HCT116 (cell line): ENCODE measurements around the gene RNF130.

ENCODE experiments used
- CTCF ChIP-seq, 3 experiments: fragments of 200-600 bp in 1 of 3; sonication (generic) in 1 of 3; IDR thresholded peaks in 2 of 3; conservative IDR thresholded peaks in 1 of 3; 2 replicates each; pipeline ENCODE4 v1.5.1; 2012 to 2017; ENCODE audit warnings: low read depth in 2 of 3, low read length in 2 of 3, antibody characterized with exemption in 1 of 3, borderline replicate concordance in 1 of 3, control low read depth in 1 of 3, mild to moderate bottlenecking in 1 of 3, mixed read lengths in 1 of 3, mixed run types in 1 of 3, moderate library complexity in 1 of 3; ENCODE audit not compliant: insufficient read depth in 1 of 3
- EGR1 ChIP-seq: IDR thresholded peaks from 2 replicates; pipeline ENCODE4 v1.6.1; 2012; ENCODE audit warnings: low read depth
- EZH2 ChIP-seq: fragments of 200-600 bp; sonication (generic); IDR thresholded peaks from 2 replicates; pipeline ENCODE4 v1.6.1; 2017; ENCODE audit warnings: antibody characterized with exemption, mixed run types
- EZH2phosphoT487 ChIP-seq: fragments of 200-600 bp; IDR thresholded peaks from 2 replicates; pipeline ENCODE4 v1.6.1; 2018; ENCODE audit warnings: antibody characterized with exemption, borderline replicate concordance
- FOSL1 ChIP-seq: IDR thresholded peaks from 2 replicates; pipeline ENCODE4 v1.6.1; 2012; ENCODE audit warnings: low read depth
- POLR2A ChIP-seq: IDR thresholded peaks from 2 replicates; pipeline ENCODE4 v1.7.0; 2011; ENCODE audit warnings: borderline replicate concordance; ENCODE audit not compliant: insufficient read depth, insufficient read length; ENCODE audit errors: extremely low read depth
- POLR2AphosphoS5 ChIP-seq: IDR thresholded peaks from 2 replicates; pipeline ENCODE4 v1.6.1; 2011; ENCODE audit warnings: mild to moderate bottlenecking, low read depth, low read length, moderate library complexity
- SIN3A ChIP-seq: IDR thresholded peaks from 2 replicates; pipeline ENCODE4 v1.6.1; 2012; ENCODE audit warnings: low read depth
- SRF ChIP-seq: IDR thresholded peaks from 2 replicates; pipeline ENCODE4 v1.6.1; 2012; ENCODE audit warnings: low read depth
- TCF7L2 ChIP-seq: IDR thresholded peaks from 2 replicates; pipeline ENCODE4 v1.7.0; 2011; ENCODE audit warnings: borderline replicate concordance, inconsistent platforms; ENCODE audit not compliant: insufficient read depth, insufficient read length; ENCODE audit errors: extremely low read depth
- ZBTB33 ChIP-seq: IDR thresholded peaks from 2 replicates; pipeline ENCODE4 v1.6.1; 2011; ENCODE audit warnings: mild to moderate bottlenecking, low read length, moderate library complexity; ENCODE audit not compliant: insufficient replicate concordance; ENCODE audit errors: extremely low read depth
- ZFX ChIP-seq: fragments of 450-650 bp; IDR thresholded peaks from 2 replicates; pipeline ENCODE4 v1.6.1; 2017
- TF ChIP-seq, protein P1 (sequence below): IDR thresholded peaks from 2 replicates; pipeline ENCODE4 v1.6.1; 2012

DNA sequence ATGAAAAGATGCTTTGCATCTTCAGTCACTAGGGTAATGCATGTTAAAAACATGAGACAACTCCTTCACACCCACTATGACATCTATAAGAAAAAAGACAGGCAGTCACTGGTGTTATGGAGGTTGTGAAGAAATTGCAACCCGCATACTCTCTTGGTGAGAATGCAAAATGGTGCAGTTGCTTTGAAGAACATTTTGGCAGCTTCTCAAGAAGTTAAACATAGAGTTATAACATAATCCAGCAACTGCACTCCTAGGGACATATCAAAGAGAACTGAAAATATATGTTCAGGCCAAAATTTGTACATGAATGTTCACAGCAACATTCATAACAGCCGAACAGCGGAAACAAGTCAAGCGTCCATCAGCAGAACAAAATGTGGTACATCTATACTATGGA lies 117.6 kb downstream of the RNF130 start:
- TF ChIP-seq EZH2phosphoT487 (no peak), CTCF (IDR thresholded peaks at IDR 0.05 in 2 of 3, conservative IDR thresholded peaks at IDR 0.05 in 1 of 3; ENCODE audit: borderline replicate concordance in 1 of 3, insufficient read depth in 1 of 3, low read depth in 2 of 3, low read length in 2 of 3) (no peak), SRF (no peak), FOSL1 (no peak), EZH2 (no peak), ZFX (no peak), POLR2A (no peak), POLR2AphosphoS5 (no peak), SIN3A (no peak), EGR1 (no peak), TCF7L2 (no peak), ZBTB33 (no peak)
- TF ChIP-seq, protein P1, sequence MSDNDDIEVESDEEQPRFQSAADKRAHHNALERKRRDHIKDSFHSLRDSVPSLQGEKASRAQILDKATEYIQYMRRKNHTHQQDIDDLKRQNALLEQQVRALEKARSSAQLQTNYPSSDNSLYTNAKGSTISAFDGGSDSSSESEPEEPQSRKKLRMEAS = no peak
